Measurements from ENCODE around the gene ABCA13. TPM values are rescaled to one million over a fixed set of nuclear protein-coding genes. Genes with fewer than 3 reads are reported as not detected.

Gene ABCA13
- total and polyA plus RNA-seq, 2 of the 4 experiments (the other 2 are of a cell fraction) = under 0.01 to 0.07 TPM

DNA sequence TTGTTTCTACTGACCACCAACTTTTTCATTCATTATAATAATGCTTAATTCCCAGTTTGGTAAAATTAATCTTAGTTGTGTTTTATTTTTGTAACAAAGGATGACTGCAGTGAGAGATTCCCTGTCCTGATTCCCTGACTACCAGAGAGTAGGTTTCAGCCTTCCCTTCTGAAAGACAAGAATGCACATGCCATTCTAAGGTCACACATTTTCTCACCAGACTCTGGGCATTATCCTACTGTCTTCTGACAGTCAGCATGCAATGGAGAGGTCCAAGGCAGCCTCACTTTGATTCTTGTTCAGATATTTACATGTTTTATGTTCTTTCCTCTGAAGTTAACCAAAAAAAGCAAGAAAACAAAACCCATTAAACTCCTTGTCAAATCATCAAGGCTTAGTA lies 380.4 kb downstream of the ABCA13 start:
- Histone ChIP-seq H3K9me1 (ENCODE audit: insufficient read depth, low read length) (no peaks in the 10 kb centered on the region), H2BK15ac (ENCODE audit: low read depth, low read length) (no peak overlapping the region), H3K9ac (ENCODE audit: low read depth, low read length) (no peak overlapping the region), H2BK20ac (ENCODE audit: low read depth, low read length) (no peak overlapping the region), H3K36me3 (ENCODE audit: control insufficient read depth, insufficient read depth, low read length) (no peaks in the 10 kb centered on the region), H3K9me3 (ENCODE audit: control insufficient read depth, insufficient read depth, low read length) (no peaks in the 10 kb centered on the region), H4K91ac (ENCODE audit: insufficient read depth, low read depth, low read length) (no peak overlapping the region), H3K18ac (ENCODE audit: low read depth, low read length) (no peak overlapping the region), H3K56ac (ENCODE audit: extremely low read depth, insufficient read depth, low read length) (no peak overlapping the region), H2BK120ac (ENCODE audit: low read depth, low read length) (no peak overlapping the region), H2AK5ac (ENCODE audit: low read depth, low read length) (no peak overlapping the region), H4K8ac (ENCODE audit: low read depth in 2 of 2, low read length in 2 of 2) (no peak overlapping the region), H2AFZ (replicated peaks; ENCODE audit: low read length, poor library complexity) (no peak overlapping the region), H2BK5ac (ENCODE audit: low read depth, low read length, poor library complexity, severe bottlenecking) (no peak overlapping the region), H3K4me3 (ENCODE audit: insufficient read depth, low read depth, low read length) (no peak overlapping the region), H2AK9ac (replicated peaks; ENCODE audit: low read depth, low read length, poor library complexity) (no peak overlapping the region), H4K5ac (ENCODE audit: low read depth, low read length) (no peak overlapping the region), H3K27me3 (ENCODE audit: control insufficient read depth, insufficient read depth, low read length) (no peaks in the 10 kb centered on the region), H3K14ac (replicated peaks; ENCODE audit: low read depth, low read length) (no peak overlapping the region), H3K4me2 (ENCODE audit: low read depth, low read length) (no peak overlapping the region), H3K27ac (ENCODE audit: insufficient read depth, low read length) (no peak overlapping the region), H3K79me1 (ENCODE audit: low read depth in 1 of 2, low read length in 2 of 2) (no peaks in the 10 kb centered on the region), H3K4ac (ENCODE audit: low read depth, low read length) (no peak overlapping the region), H3K4me1 (ENCODE audit: control insufficient read depth, insufficient read depth, low read length) (no peaks in the 10 kb centered on the region), H3K23ac (ENCODE audit: low read depth, low read length) (no peak overlapping the region), H4K20me1 (ENCODE audit: insufficient read depth, low read length) (no peaks in the 10 kb centered on the region)
- POLR2A ChIA-PET (ENCODE audit: unreplicated experiment) = no interaction called here
- no peak for DNase-seq
- TF ChIP-seq, protein P1, sequence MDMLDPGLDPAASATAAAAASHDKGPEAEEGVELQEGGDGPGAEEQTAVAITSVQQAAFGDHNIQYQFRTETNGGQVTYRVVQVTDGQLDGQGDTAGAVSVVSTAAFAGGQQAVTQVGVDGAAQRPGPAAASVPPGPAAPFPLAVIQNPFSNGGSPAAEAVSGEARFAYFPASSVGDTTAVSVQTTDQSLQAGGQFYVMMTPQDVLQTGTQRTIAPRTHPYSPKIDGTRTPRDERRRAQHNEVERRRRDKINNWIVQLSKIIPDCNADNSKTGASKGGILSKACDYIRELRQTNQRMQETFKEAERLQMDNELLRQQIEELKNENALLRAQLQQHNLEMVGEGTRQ (IDR thresholded peaks at IDR 0.05; ENCODE audit: low read depth, low read length) = no peak
- TF ChIP-seq MXI1 (IDR thresholded peaks at IDR 0.05; ENCODE audit: borderline replicate concordance, low read depth, low read length) (no peak), RAD21 (IDR thresholded peaks at IDR 0.05; ENCODE audit: low read length) (no peak), MAFK (IDR thresholded peaks at IDR 0.05; ENCODE audit: low read depth, low read length) (no peak), FOS (IDR thresholded peaks at IDR 0.05; ENCODE audit: low read depth, low read length) (no peak), MAZ (IDR thresholded peaks at IDR 0.05; ENCODE audit: borderline replicate concordance, low read depth, low read length) (no peak), CEBPB (IDR thresholded peaks at IDR 0.05; ENCODE audit: low read depth, low read length) (no peak), SMC3 (IDR thresholded peaks at IDR 0.05; ENCODE audit: low read depth, low read length) (no peak)
- in situ Hi-C loops (cut with MboI; ENCODE audit: low sequenced_read_pairs) (no loop called here), dilution Hi-C loops (cut with HindIII; ENCODE audit: low sequenced_read_pairs, unreplicated experiment) (no loop called here), intact Hi-C loops (cut with micrococcal nuclease) (loop anchor here (10.0 kb wide), 1 partner anchor 57 kb away; no protein-coding TSS in a partner anchor)
- CTCF ChIA-PET = no interaction called here
- no TSS peak for BruUV-seq (replicated peaks)
- no peak for ATAC-seq (ENCODE audit: low read depth)
